BE2C (cell line): Measurements from ENCODE around the gene KRTAP10-5.

Source experiments
- DNase-seq: peaks from one replicate; pipeline ENCODE4 v3.0.0-alpha.2; 2020
- H3K27me3 ChIP-seq: fragments of 250-450 bp; sonication (Bioruptor Pico); 2 replicates; pipeline ENCODE4 v1.5.1; 2020; ENCODE audit warnings: mild to moderate bottlenecking
- H3K36me3 ChIP-seq: fragments of 250-450 bp; sonication (Bioruptor Pico); 2 replicates; pipeline ENCODE4 v1.5.1; 2020; ENCODE audit warnings: mild to moderate bottlenecking
- H3K4me1 ChIP-seq: fragments of 250-450 bp; sonication (Bioruptor Pico); 2 replicates; pipeline ENCODE4 v1.5.1; 2020
- H3K4me3 ChIP-seq: 2 replicates; pipeline ENCODE4 v1.5.1; 2011; ENCODE audit warnings: low read depth, low read length
- H3K9me3 ChIP-seq: fragments of 250-450 bp; sonication (Bioruptor Pico); 2 replicates; pipeline ENCODE4 v1.5.1; 2020
- CTCF ChIP-seq: IDR thresholded peaks from 2 replicates; pipeline ENCODE4 v1.5.1; 2012; ENCODE audit warnings: mild to moderate bottlenecking, low read depth, low read length

Gene KRTAP10-5

GRCh38 chr21:44549525-44550211, 30.7 kb downstream of the KRTAP10-5 start:
- H3K9me3 ChIP-seq, result no peaks in the 10 kb centered on the region

GRCh38 chr21:44548922-44549321, 31.5 kb downstream of the KRTAP10-5 start:
- Histone ChIP-seq H3K4me1 (no peaks in the 10 kb centered on the region), H3K9me3 (no peaks in the 10 kb centered on the region), H3K27me3 (peaks cover 40% of the 10 kb centered on the region), H3K36me3 (no peaks in the 10 kb centered on the region), H3K4me3 (no peak overlapping the region)
- TF ChIP-seq CTCF, result no peak
- no peak for DNase-seq

More at GRCh38 chr21:44549525-44550211, 30.7 kb downstream of the KRTAP10-5 start:
- no peak for TF ChIP-seq CTCF
- H3K27me3 ChIP-seq, result peaks cover 47% of the 10 kb centered on the region
- no peak overlapping the region for H3K4me3 ChIP-seq
- H3K36me3 ChIP-seq, result no peaks in the 10 kb centered on the region
- no peak for DNase-seq
- no peaks in the 10 kb centered on the region for H3K4me1 ChIP-seq

GRCh38 chr21:44548381-44548780, 32.0 kb downstream of the KRTAP10-5 start:
- no peaks in the 10 kb centered on the region for H3K36me3 ChIP-seq
- H3K9me3 ChIP-seq, result no peaks in the 10 kb centered on the region
- H3K27me3 ChIP-seq, result peaks cover 35% of the 10 kb centered on the region
- TF ChIP-seq CTCF, result no peak
- no peaks in the 10 kb centered on the region for H3K4me1 ChIP-seq
- no peak overlapping the region for H3K4me3 ChIP-seq
- no peak for DNase-seq

- H3K4me1 ChIP-seq, result no peaks in the 10 kb centered on the region
- TF ChIP-seq CTCF, result no peak
- DNase-seq, result no peak
Observed at GRCh38 chr21:44547656-44548331, 32.6 kb downstream of the KRTAP10-5 start.

GRCh38 chr21:44544566-44544965, 35.8 kb downstream of the KRTAP10-5 start:
- no peaks in the 10 kb centered on the region for H3K9me3 ChIP-seq
- H3K4me1 ChIP-seq, result no peaks in the 10 kb centered on the region
- no peak for DNase-seq
- TF ChIP-seq CTCF, result no peak
- H3K4me3 ChIP-seq, result no peak overlapping the region
- H3K27me3 ChIP-seq, result peaks cover 28% of the 10 kb centered on the region
- H3K36me3 ChIP-seq, result no peaks in the 10 kb centered on the region

More at GRCh38 chr21:44547656-44548331, 32.6 kb downstream of the KRTAP10-5 start:
- no peak overlapping the region for H3K4me3 ChIP-seq
- no peaks in the 10 kb centered on the region for H3K9me3 ChIP-seq
- H3K36me3 ChIP-seq, result no peaks in the 10 kb centered on the region
- peaks cover 29% of the 10 kb centered on the region for H3K27me3 ChIP-seq

GRCh38 chr21:44542716-44543115, 37.7 kb downstream of the KRTAP10-5 start:
- no peaks in the 10 kb centered on the region for H3K9me3 ChIP-seq
- TF ChIP-seq CTCF, result no peak
- peaks cover 20% of the 10 kb centered on the region for H3K27me3 ChIP-seq
- no peak for DNase-seq
- no peaks in the 10 kb centered on the region for H3K36me3 ChIP-seq
- H3K4me3 ChIP-seq, result no peak overlapping the region
- H3K4me1 ChIP-seq, result no peaks in the 10 kb centered on the region
